GM12873 (cell line): ENCODE data around the gene LBHD2.

ENCODE experiments used
- CTCF ChIP-seq: IDR thresholded peaks from 2 replicates; pipeline ENCODE4 v1.5.1; 2012; ENCODE audit warnings: low read depth, mild to moderate bottlenecking, moderate library complexity, low read length, control low read depth; ENCODE audit not compliant: insufficient read depth; ENCODE audit errors: missing control alignments

Gene LBHD2

DNA sequence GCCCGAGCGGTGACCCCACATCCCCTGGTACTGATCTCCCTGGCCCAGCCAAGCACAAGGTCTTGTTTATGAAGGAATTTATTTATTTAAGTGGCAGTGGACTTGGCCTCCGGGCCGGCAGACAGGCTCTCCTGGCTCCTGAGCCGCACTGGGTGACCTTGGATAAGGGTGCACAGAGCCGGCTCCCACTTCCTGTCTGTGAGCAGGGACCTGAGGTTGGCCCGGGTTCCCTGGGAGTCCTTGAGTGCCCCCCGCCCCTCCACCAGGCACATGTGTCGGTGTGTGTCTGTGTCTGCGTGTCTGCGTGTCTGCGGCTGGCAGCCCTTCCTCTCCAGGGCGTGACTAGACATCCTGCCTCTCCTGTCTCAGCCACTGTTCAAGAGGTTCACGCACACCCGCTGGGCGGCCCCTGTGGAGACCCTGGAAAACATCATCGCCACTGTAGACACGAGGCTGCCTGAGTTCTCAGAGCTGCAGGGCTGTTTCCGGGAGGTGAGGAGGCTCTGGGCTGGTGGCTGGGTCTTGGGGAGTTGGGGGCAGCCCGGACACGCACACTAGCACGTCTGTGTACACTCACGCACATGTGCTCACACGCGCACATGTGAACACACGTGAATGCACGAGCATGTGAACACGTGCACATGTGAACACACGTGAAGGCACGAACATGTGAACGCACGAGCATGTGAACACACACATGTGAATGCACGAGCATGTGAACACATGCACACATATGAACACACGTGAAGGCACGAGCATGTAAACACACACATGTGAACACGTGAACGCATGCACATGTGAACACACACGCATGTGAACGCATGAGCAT, 48.6 kb downstream of the LBHD2 start:
- no peak for TF ChIP-seq CTCF

DNA sequence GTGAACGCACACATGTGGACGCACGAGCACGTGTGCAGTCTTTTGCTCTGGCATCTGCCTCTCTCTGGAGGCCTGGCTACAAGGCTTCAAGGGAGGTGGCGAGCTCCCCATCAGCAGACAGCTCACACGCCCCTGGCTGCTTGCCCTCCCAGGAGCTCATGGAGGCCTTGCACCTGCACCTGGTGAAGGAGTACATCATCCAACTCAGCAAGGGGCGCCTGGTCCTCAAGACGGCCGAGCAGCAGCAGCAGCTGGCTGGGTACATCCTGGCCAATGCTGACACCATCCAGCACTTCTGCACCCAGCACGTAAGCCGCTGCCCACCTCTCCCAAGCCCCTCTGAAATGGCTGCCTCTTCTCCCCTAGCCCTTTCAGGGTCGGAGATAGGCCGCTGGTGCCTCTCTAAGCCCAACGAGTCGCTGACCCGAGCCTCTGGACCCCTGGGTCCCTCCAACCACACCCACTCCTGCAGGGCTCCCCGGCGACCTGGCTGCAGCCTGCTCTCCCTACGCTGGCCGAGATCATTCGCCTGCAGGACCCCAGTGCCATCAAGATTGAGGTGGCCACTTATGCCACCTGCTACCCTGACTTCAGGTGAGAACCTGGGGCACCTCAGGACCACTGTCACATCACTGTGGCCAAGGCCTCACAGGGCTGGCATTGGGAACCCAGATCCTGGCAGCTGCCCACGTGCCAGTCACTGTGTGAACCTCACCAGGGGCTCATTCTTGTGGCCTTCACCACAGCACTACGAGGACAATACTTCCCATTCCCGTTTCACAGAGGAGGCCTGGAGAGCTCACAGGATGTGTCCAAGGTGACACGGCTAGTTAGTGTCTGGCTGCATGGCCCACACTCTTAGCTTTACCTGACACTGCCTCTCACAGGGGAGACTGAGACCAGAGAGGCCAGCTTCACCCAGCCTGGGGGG, 49.5 kb downstream of the LBHD2 start:
- no peak for TF ChIP-seq CTCF

- TF ChIP-seq CTCF = no peak
Observed at GRCh38 chr14:103134405-103134804, 50.4 kb downstream of the LBHD2 start.

GRCh38 chr14:103134919-103135318, 50.9 kb downstream of the LBHD2 start:
- TF ChIP-seq CTCF = no peak

DNA sequence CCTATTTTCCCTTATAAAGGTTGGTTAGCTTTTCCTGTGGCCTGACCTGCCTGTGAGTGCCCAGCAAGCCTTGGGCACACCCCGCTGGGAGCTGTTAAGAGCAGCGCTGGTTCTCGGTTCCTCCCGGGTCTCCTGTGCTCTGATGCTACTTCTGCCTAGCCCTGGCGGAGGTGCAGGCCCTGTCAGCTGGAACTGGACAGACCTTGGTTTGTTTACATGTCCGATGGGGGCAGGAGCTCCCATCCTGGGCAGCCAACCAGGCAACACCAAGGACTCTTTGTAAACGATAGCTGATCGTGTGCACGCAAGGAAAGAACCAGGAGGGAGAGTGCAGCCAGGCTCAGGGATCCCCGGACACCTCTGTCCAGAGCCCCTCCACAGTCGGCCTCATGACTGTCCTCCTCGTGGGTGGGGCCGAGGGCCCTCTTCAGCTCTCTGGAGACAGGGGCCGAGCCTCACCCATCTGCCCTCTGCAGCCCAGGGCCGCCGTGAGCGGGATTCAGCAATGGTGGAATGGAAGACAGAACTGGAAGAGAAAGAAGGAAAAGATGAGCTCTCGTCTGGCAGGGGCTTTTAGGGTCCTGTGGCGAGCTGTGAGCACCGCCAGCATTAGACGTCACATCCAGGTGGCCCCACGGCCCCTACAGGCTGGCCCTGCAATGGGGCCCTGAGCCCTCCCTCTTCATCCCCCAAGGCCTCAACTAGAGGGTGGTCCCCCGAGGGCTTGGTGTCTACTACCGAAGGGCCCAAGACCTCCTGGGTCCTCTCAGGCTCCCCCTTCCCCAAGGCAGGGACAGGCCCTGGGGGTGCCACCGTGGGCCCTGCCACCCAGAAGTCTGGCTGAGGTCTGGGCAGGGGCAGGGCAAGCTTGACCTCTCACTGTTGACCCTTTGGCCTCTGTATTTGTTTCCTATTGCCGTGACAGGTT, 51.6 kb downstream of the LBHD2 start:
- TF ChIP-seq CTCF = no peak

GRCh38 chr14:103136388-103137271, 52.6 kb downstream of the LBHD2 start:
- no peak for TF ChIP-seq CTCF
